ENCODE measurements around the gene E2F2. TPM values are rescaled to one million over a fixed set of nuclear protein-coding genes. Genes with fewer than 3 reads are reported as not detected.

The E2F2 gene
- total RNA-seq, 1 experiment from 2014 or later, result 9.5 TPM

DNA sequence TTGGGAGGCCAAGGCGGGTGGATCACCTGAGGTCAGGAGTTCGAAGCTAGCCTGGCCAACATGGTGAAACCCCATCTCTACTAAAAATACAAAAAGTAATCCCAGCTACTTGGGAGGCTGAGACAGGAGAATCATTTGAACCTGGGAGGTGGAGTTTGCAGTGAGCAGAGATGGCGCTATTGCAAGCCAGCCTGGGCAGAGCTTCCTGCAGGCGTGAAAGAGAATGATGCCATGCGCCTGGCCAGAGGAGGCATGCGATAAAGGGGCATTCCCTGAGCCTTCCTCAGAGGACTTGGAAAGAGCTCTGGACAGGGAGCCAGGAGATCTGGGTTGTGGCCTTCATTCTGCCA lies 3.2 kb downstream of the E2F2 start:
- POLR2A ChIA-PET, result interaction anchor here (0.7 kb wide), 1 partner anchor 184 kb away, joined by 5 read pairs; the partner anchor contains the start of gene HNRNPR
- no peak overlapping the region for H3K4me3 ChIP-seq (ENCODE audit: low read depth, low read length)
- H3K36me3 Mint-ChIP-seq (ENCODE audit: insufficient read depth, unreplicated experiment), result no peaks in the 10 kb centered on the region
- no peaks in the 10 kb centered on the region for H3K27me3 ChIP-seq (replicated peaks; ENCODE audit: control insufficient read depth, insufficient read depth, low read length)
- H3K4me1 Mint-ChIP-seq (ENCODE audit: low read depth, unreplicated experiment), result no peaks in the 10 kb centered on the region
- TF ChIP-seq, protein P1, sequence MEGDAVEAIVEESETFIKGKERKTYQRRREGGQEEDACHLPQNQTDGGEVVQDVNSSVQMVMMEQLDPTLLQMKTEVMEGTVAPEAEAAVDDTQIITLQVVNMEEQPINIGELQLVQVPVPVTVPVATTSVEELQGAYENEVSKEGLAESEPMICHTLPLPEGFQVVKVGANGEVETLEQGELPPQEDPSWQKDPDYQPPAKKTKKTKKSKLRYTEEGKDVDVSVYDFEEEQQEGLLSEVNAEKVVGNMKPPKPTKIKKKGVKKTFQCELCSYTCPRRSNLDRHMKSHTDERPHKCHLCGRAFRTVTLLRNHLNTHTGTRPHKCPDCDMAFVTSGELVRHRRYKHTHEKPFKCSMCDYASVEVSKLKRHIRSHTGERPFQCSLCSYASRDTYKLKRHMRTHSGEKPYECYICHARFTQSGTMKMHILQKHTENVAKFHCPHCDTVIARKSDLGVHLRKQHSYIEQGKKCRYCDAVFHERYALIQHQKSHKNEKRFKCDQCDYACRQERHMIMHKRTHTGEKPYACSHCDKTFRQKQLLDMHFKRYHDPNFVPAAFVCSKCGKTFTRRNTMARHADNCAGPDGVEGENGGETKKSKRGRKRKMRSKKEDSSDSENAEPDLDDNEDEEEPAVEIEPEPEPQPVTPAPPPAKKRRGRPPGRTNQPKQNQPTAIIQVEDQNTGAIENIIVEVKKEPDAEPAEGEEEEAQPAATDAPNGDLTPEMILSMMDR (IDR thresholded peaks at IDR 0.05; ENCODE audit: insufficient read depth in 1 of 2, low read depth in 1 of 2, low read length in 1 of 2, severe bottlenecking in 1 of 2, unreplicated experiment in 1 of 2), result no peak
- H3K4me3 Mint-ChIP-seq (ENCODE audit: unreplicated experiment), result no peak overlapping the region
- intact Hi-C loops (cut with micrococcal nuclease; ENCODE audit: unreplicated experiment), result no loop called here
- no peak for DNase-seq
- no peaks in the 10 kb centered on the region for H3K9me3 Mint-ChIP-seq (ENCODE audit: unreplicated experiment)
- H3K4me1 ChIP-seq, result peaks cover 19% of the 10 kb centered on the region
- H3K27ac Mint-ChIP-seq (ENCODE audit: unreplicated experiment), result no peak overlapping the region
- no peaks in the 10 kb centered on the region; the same call in 1 of the 2 replicates for H3K36me3 ChIP-seq (ENCODE audit: control insufficient read depth, insufficient read depth, low read length)
- no TSS peak for BruUV-seq (replicated peaks)
- CTCF ChIA-PET, result interaction anchor here (1.0 to 2.0 kb wide), 3 partner anchors 31 to 107 kb away, joined by 3 to 5 read pairs (median 4); partner anchors contain the start of gene ASAP3
- H3K9me3 ChIP-seq, result no peaks in the 10 kb centered on the region
- H3K27me3 Mint-ChIP-seq (ENCODE audit: insufficient read depth, unreplicated experiment), result no peaks in the 10 kb centered on the region

DNA sequence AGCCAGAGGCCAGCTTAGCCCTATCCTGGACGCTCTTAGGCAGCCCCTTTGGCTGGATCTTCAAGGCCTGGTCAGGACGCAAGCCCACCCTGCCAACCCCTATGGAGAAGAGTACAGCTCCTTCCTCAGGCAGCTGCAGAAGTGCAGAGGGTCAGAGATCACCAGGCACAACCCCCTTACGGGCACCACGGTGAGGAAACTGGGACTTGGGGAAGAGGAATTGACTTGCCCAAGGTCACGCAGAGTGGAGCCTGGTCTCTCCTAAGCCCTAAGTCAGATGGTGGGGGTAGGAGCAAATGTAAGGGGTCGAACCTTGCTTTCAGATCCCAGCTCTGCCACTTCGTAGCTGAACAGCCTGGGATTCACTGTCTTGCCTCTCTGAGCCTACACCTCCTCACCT lies 3.7 kb downstream of the E2F2 start:
- no peaks in the 10 kb centered on the region for H3K9me3 ChIP-seq
- no peak overlapping the region for H3K4me3 ChIP-seq (ENCODE audit: low read depth, low read length)
- no peaks in the 10 kb centered on the region for H3K36me3 Mint-ChIP-seq (ENCODE audit: insufficient read depth, unreplicated experiment)
- TF ChIP-seq, protein P1 (IDR thresholded peaks at IDR 0.05; ENCODE audit: insufficient read depth in 1 of 2, low read depth in 1 of 2, low read length in 1 of 2, severe bottlenecking in 1 of 2, unreplicated experiment in 1 of 2), result no peak
- H3K4me1 ChIP-seq, result peaks cover 16% of the 10 kb centered on the region
- DNase-seq, result no peak
- ChIA-PET CTCF (interaction anchor here (0.5 kb wide), 1 partner anchor 148 kb away, joined by 4 read pairs; no protein-coding TSS in a partner anchor), POLR2A (no interaction called here)
- H3K4me3 Mint-ChIP-seq (ENCODE audit: unreplicated experiment), result no peak overlapping the region
- no TSS peak for BruUV-seq (replicated peaks)
- H3K4me1 Mint-ChIP-seq (ENCODE audit: low read depth, unreplicated experiment), result no peaks in the 10 kb centered on the region
- no peaks in the 10 kb centered on the region; the same call in 1 of the 2 replicates for H3K36me3 ChIP-seq (ENCODE audit: control insufficient read depth, insufficient read depth, low read length)
- no peak overlapping the region for H3K27ac Mint-ChIP-seq (ENCODE audit: unreplicated experiment)
- intact Hi-C loops (cut with micrococcal nuclease; ENCODE audit: unreplicated experiment), result no loop called here
- no peaks in the 10 kb centered on the region for H3K9me3 Mint-ChIP-seq (ENCODE audit: unreplicated experiment)
- H3K27me3 ChIP-seq (replicated peaks; ENCODE audit: control insufficient read depth, insufficient read depth, low read length), result no peaks in the 10 kb centered on the region
- H3K27me3 Mint-ChIP-seq (ENCODE audit: insufficient read depth, unreplicated experiment), result no peaks in the 10 kb centered on the region

DNA sequence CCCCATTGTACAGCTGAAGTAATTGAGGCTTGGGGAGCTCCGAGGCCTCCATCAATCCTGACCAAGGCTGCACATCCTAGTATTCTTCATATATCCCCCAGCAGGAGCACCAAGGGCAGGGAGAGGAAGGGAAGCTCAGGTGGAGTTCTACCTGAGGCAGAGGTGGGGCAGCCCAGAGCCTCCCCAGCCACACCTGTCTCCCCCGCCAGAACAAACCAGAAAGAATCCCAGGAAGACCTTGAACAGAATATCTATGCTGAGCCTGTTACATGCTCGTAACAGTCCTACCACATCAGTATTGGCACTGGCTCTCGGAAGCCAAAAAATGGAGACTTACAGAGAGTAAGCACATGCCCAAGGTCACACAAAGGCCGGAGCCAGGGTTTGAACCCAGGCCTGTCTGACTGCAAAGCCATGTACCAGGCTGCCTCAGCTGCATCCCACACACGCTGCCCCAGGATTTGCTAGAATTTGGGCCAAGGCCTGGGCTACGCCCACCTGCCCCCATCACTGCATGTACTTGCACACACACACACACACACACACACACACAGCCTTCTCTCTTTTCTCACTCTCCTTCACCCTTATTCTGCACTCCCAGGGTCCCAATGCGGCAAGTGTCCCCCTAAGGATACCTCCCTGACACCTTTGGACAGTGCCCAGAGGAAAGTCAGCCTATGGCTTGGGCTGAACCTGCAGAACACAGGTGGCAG lies 4.5 kb downstream of the E2F2 start:
- H3K9me3 ChIP-seq, result no peaks in the 10 kb centered on the region
- no peaks in the 10 kb centered on the region; the same call in 1 of the 2 replicates for H3K36me3 ChIP-seq (ENCODE audit: control insufficient read depth, insufficient read depth, low read length)
- TF ChIP-seq, protein P1 (IDR thresholded peaks at IDR 0.05; ENCODE audit: insufficient read depth in 1 of 2, low read depth in 1 of 2, low read length in 1 of 2, severe bottlenecking in 1 of 2, unreplicated experiment in 1 of 2), result no peak
- DNase-seq, result no peak
- no peaks in the 10 kb centered on the region for H3K9me3 Mint-ChIP-seq (ENCODE audit: unreplicated experiment)
- intact Hi-C loops (cut with micrococcal nuclease; ENCODE audit: unreplicated experiment), result no loop called here
- H3K36me3 Mint-ChIP-seq (ENCODE audit: insufficient read depth, unreplicated experiment), result peaks cover 4% of the 10 kb centered on the region
- H3K4me1 ChIP-seq, result peaks cover 8% of the 10 kb centered on the region
- no TSS peak for BruUV-seq (replicated peaks)
- no peaks in the 10 kb centered on the region for H3K27me3 ChIP-seq (replicated peaks; ENCODE audit: control insufficient read depth, insufficient read depth, low read length)
- no peaks in the 10 kb centered on the region for H3K4me1 Mint-ChIP-seq (ENCODE audit: low read depth, unreplicated experiment)
- H3K4me3 ChIP-seq (ENCODE audit: low read depth, low read length), result no peak overlapping the region
- H3K27me3 Mint-ChIP-seq (ENCODE audit: insufficient read depth, unreplicated experiment), result no peaks in the 10 kb centered on the region
- ChIA-PET POLR2A (no interaction called here), CTCF (no interaction called here)
- no peak overlapping the region for H3K27ac Mint-ChIP-seq (ENCODE audit: unreplicated experiment)
- H3K4me3 Mint-ChIP-seq (ENCODE audit: unreplicated experiment), result no peak overlapping the region
